ENCODE data around the gene TAOK1.

- no peak for TF ChIP-seq POLR2A (IDR thresholded peaks at IDR 0.05)
- TF ChIP-seq, protein P1, sequence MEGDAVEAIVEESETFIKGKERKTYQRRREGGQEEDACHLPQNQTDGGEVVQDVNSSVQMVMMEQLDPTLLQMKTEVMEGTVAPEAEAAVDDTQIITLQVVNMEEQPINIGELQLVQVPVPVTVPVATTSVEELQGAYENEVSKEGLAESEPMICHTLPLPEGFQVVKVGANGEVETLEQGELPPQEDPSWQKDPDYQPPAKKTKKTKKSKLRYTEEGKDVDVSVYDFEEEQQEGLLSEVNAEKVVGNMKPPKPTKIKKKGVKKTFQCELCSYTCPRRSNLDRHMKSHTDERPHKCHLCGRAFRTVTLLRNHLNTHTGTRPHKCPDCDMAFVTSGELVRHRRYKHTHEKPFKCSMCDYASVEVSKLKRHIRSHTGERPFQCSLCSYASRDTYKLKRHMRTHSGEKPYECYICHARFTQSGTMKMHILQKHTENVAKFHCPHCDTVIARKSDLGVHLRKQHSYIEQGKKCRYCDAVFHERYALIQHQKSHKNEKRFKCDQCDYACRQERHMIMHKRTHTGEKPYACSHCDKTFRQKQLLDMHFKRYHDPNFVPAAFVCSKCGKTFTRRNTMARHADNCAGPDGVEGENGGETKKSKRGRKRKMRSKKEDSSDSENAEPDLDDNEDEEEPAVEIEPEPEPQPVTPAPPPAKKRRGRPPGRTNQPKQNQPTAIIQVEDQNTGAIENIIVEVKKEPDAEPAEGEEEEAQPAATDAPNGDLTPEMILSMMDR (IDR thresholded peaks at IDR 0.05) = no peak
Observed at GRCh38 chr17:29561554-29562517, 171.7 kb downstream of the TAOK1 start.

Measured in adrenal gland (tissue), 5 donors.